Measurements from ENCODE around the gene BCL11B. TPM values are rescaled to one million over a fixed set of nuclear protein-coding genes. Genes with fewer than 3 reads are reported as not detected.

Gene BCL11B
- total RNA-seq, 1 donor from 2014 or later: 2.6 TPM

GRCh38 chr14:99261912-99262787 is 9.8 kb downstream of the BCL11B start:
- TF ChIP-seq CTCF (IDR thresholded peaks at IDR 0.05; ENCODE audit: partially characterized antibody, unreplicated experiment): no peak
- H3K27ac Mint-ChIP-seq (ENCODE audit: unreplicated experiment): no peak overlapping the region
- DNase-seq: no peak
- H3K9me3 Mint-ChIP-seq (ENCODE audit: unreplicated experiment): peaks cover 3% of the 10 kb centered on the region
- H3K27me3 Mint-ChIP-seq (ENCODE audit: unreplicated experiment): no peaks in the 10 kb centered on the region
- H3K4me1 Mint-ChIP-seq (ENCODE audit: low read depth, unreplicated experiment): peaks cover 27% of the 10 kb centered on the region
- H3K36me3 Mint-ChIP-seq (ENCODE audit: unreplicated experiment): no peaks in the 10 kb centered on the region
- no peak overlapping the region for H3K4me3 Mint-ChIP-seq (ENCODE audit: unreplicated experiment)

GRCh38 chr14:99260587-99261551 is 11.1 kb downstream of the BCL11B start:
- no peak for DNase-seq
- H3K27me3 Mint-ChIP-seq (ENCODE audit: unreplicated experiment): no peaks in the 10 kb centered on the region
- H3K4me3 Mint-ChIP-seq (ENCODE audit: unreplicated experiment): no peak overlapping the region
- H3K4me1 Mint-ChIP-seq (ENCODE audit: low read depth, unreplicated experiment): peaks cover 19% of the 10 kb centered on the region
- H3K9me3 Mint-ChIP-seq (ENCODE audit: unreplicated experiment): peaks cover 3% of the 10 kb centered on the region
- TF ChIP-seq CTCF (IDR thresholded peaks at IDR 0.05; ENCODE audit: partially characterized antibody, unreplicated experiment): no peak
- no peaks in the 10 kb centered on the region for H3K36me3 Mint-ChIP-seq (ENCODE audit: unreplicated experiment)
- H3K27ac Mint-ChIP-seq (ENCODE audit: unreplicated experiment): no peak overlapping the region

GRCh38 chr14:99260116-99260515 is 11.9 kb downstream of the BCL11B start:
- H3K27ac Mint-ChIP-seq (ENCODE audit: unreplicated experiment): no peak overlapping the region
- H3K27me3 Mint-ChIP-seq (ENCODE audit: unreplicated experiment): no peaks in the 10 kb centered on the region
- H3K4me1 Mint-ChIP-seq (ENCODE audit: low read depth, unreplicated experiment): peaks cover 18% of the 10 kb centered on the region

GRCh38 chr14:99258876-99259726 is 12.9 kb downstream of the BCL11B start:
- no peaks in the 10 kb centered on the region for H3K27me3 Mint-ChIP-seq (ENCODE audit: unreplicated experiment)

More at GRCh38 chr14:99260116-99260515, 11.9 kb downstream of the BCL11B start:
- no peak for TF ChIP-seq CTCF (IDR thresholded peaks at IDR 0.05; ENCODE audit: partially characterized antibody, unreplicated experiment)
- Mint-ChIP-seq H3K9me3 (ENCODE audit: unreplicated experiment) (peaks cover 3% of the 10 kb centered on the region), H3K36me3 (ENCODE audit: unreplicated experiment) (no peaks in the 10 kb centered on the region), H3K4me3 (ENCODE audit: unreplicated experiment) (no peak overlapping the region)
- no peak for DNase-seq

More at GRCh38 chr14:99258876-99259726, 12.9 kb downstream of the BCL11B start:
- peaks cover 3% of the 10 kb centered on the region for H3K9me3 Mint-ChIP-seq (ENCODE audit: unreplicated experiment)
- no peaks in the 10 kb centered on the region for H3K36me3 Mint-ChIP-seq (ENCODE audit: unreplicated experiment)
- no peak overlapping the region for H3K4me3 Mint-ChIP-seq (ENCODE audit: unreplicated experiment)
- TF ChIP-seq CTCF (IDR thresholded peaks at IDR 0.05; ENCODE audit: partially characterized antibody, unreplicated experiment): no peak
- H3K27ac Mint-ChIP-seq (ENCODE audit: unreplicated experiment): no peak overlapping the region
- peaks cover 17% of the 10 kb centered on the region for H3K4me1 Mint-ChIP-seq (ENCODE audit: low read depth, unreplicated experiment)
- no peak for DNase-seq

Data from glutamatergic neuron (in vitro differentiated cells).